ENCODE results near the gene PABPN1L. TPM values are rescaled to one million over a fixed set of nuclear protein-coding genes. Genes with fewer than 3 reads are reported as not detected.

The PABPN1L gene
- total RNA-seq (not detected), polyA plus RNA-seq (ENCODE audit: insufficient read length in 2 of 2) (under 1 TPM; 0.41 to 0.66 TPM)
- long read RNA-seq, donor 1: 0 reads
- long read RNA-seq, donor 2: 0 reads
- long read RNA-seq, donor 3: 0 reads
- long read RNA-seq, donor 4: 0 reads

DNA sequence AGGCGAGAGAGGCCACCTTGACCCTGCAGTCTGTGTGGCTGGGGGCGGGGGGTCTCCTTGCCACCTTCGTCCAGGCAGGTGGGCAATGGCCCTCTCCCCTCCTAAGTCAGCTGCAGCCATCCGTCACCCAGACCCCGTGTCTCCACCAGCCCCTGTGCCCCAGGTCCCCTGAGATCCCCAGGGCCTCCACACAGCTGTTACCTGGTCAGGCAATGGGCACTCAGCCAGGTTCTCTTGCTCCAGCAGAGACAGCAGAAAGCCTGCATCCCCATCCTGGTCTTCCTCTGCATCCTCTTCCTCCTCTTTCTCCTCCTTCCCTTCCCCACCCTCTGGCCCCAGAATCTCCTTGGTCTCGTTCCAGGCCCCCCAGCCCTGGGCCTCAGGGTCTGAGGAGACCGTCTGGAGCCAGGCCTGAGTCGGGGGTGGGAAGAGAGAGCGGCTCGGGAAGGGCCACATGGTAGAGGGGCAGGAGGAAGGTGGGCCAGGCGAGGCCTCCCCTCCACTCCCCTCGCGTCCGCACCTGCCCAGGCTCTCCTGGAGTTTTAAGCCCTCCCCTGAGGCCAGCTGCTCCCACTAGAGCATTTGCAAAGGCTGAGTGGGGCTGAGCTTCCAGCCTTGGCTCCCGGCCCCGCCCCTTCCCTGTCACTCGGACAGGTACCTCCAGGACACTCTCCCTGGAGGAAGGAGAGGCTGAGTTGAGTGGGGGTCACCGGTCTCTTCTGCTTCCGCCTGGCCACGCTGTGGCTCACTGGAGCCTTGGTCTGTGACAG lies at the start of gene PABPN1L:
TSS of gene PABPN1L (minus strand) at position 510 of the 770 bp plus-strand sequence. CDS start at position 456, 54 bp downstream.
- H3K4me1 ChIP-seq (ENCODE audit: control insufficient read depth, insufficient read depth, low read length): peaks cover 9% of the 10 kb centered on the region
- no peaks in the 10 kb centered on the region for H3K9me3 ChIP-seq (ENCODE audit: control insufficient read depth, insufficient read depth, low read length)
- WGBS (ENCODE audit: insufficient coverage): 78% methylated on average over 11 of the region's 20 CpGs
- H3K36me3 ChIP-seq (ENCODE audit: control insufficient read depth, insufficient read depth, low read length): peaks cover 36% of the 10 kb centered on the region
- H3K27me3 ChIP-seq (ENCODE audit: control insufficient read depth, insufficient read depth, low read length): no peaks in the 10 kb centered on the region
- no peak for DNase-seq (ENCODE audit: low read depth in 4 of 6, low spot score in 6 of 6)
- no peak within 1 kb of the TSS for H3K27ac ChIP-seq (ENCODE audit: low read depth, low read length)
- H3K4me3 ChIP-seq (ENCODE audit: low read depth, low read length): no peak within 1 kb of the TSS

- no peaks in the 10 kb centered on the region for H3K27me3 ChIP-seq (ENCODE audit: control insufficient read depth, insufficient read depth, low read length)
- no peak for DNase-seq (ENCODE audit: low read depth in 4 of 6, low spot score in 6 of 6)
- H3K4me1 ChIP-seq (ENCODE audit: control insufficient read depth, insufficient read depth, low read length): peaks cover 54% of the 10 kb centered on the region
- H3K4me3 ChIP-seq (ENCODE audit: low read depth, low read length): no peak overlapping the region
- H3K36me3 ChIP-seq (ENCODE audit: control insufficient read depth, insufficient read depth, low read length): peaks cover 22% of the 10 kb centered on the region
- WGBS (ENCODE audit: insufficient coverage): 99% methylated on average over 14 of the region's 30 CpGs
- no peak overlapping the region for H3K27ac ChIP-seq (ENCODE audit: low read depth, low read length)
- H3K9me3 ChIP-seq (ENCODE audit: control insufficient read depth, insufficient read depth, low read length): no peaks in the 10 kb centered on the region
Measured at GRCh38 chr16:88915639-88916327, 49.3 kb upstream of the PABPN1L start.

DNA sequence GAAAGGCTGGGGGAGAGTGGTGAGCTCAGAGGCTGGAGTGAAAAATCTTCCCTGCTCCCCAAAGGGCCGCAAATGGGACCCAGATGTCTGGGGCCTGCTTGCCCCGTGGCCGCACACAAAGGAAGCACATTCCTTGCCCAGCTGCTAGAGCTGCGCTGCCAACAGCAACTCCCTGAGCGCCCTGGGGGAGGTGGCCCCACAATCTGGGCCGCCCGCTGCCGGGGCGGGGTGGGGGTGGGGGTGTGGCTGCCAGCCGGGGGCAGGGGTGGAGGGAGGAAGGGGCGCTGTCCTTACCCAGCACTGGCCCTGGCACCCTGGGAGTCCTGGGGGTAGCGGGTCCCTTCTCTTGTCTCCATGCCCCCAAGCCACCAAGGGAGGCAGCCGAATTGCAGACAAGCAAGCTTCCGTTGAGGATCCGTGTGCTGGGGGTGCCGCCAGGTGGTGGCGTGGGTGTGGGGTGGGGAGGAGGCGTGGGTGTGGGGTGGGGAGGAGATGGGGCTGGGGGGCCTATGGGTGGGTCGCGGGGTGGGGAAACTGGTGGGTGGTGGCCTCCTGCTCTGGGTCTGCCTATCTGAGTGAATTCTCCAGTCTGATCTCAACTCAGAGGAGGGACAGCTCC lies 48.4 kb upstream of the PABPN1L start:
- Histone ChIP-seq H3K4me1 (ENCODE audit: control insufficient read depth, insufficient read depth, low read length) (peaks cover 55% of the 10 kb centered on the region), H3K27me3 (ENCODE audit: control insufficient read depth, insufficient read depth, low read length) (no peaks in the 10 kb centered on the region), H3K9me3 (ENCODE audit: control insufficient read depth, insufficient read depth, low read length) (no peaks in the 10 kb centered on the region), H3K27ac (ENCODE audit: low read depth, low read length) (no peak overlapping the region), H3K4me3 (ENCODE audit: low read depth, low read length) (no peak overlapping the region), H3K36me3 (ENCODE audit: control insufficient read depth, insufficient read depth, low read length) (peaks cover 26% of the 10 kb centered on the region)
- peak in 2 of 6 donors; percentile 27 to 46 for DNase-seq (ENCODE audit: low read depth in 4 of 6, low spot score in 6 of 6)
- 54% methylated on average over 10 of the region's 20 CpGs for WGBS (ENCODE audit: insufficient coverage)

- no peaks in the 10 kb centered on the region for H3K9me3 ChIP-seq (ENCODE audit: control insufficient read depth, insufficient read depth, low read length)
- peaks cover 30% of the 10 kb centered on the region for H3K36me3 ChIP-seq (ENCODE audit: control insufficient read depth, insufficient read depth, low read length)
- H3K4me1 ChIP-seq (ENCODE audit: control insufficient read depth, insufficient read depth, low read length): peaks cover 55% of the 10 kb centered on the region
- DNase-seq (ENCODE audit: low read depth in 4 of 6, low spot score in 6 of 6): no peak
- H3K27ac ChIP-seq (ENCODE audit: low read depth, low read length): no peak overlapping the region
- H3K27me3 ChIP-seq (ENCODE audit: control insufficient read depth, insufficient read depth, low read length): no peaks in the 10 kb centered on the region
- WGBS (ENCODE audit: insufficient coverage): 95% methylated on average over 13 of the region's 13 CpGs
- H3K4me3 ChIP-seq (ENCODE audit: low read depth, low read length): no peak overlapping the region
Measured at GRCh38 chr16:88913870-88914269, 47.4 kb upstream of the PABPN1L start.

DNA sequence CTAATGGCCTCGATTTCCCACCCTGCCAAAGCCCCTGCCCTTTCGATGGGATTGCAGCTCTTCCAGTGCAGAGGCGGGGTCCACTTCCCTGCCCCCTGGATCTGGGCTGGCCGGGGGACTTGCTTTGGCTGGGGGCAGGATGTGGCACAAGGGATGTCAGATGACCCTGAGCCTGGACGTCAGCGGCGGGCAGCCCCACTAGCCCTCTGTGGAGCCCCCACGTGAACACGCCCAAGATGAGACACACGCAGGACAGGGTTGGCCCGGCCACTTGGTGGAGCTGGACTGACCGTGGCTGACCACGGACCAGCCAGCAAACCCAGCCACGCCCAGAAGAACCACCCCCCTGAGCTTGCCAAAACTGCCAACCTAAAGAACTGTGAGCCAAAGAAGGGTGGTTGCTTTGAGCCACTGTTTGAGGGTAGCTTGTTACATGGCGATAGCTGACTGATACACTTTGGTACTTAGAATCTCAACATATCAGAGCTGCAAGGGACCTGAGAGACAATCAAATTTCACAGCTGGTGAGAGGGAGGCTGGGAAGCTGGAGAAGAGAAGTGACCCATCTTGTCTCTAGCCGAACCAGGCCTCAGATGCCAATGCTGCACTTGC lies 46.6 kb upstream of the PABPN1L start:
- H3K4me1 ChIP-seq (ENCODE audit: control insufficient read depth, insufficient read depth, low read length): peaks cover 51% of the 10 kb centered on the region

DNA sequence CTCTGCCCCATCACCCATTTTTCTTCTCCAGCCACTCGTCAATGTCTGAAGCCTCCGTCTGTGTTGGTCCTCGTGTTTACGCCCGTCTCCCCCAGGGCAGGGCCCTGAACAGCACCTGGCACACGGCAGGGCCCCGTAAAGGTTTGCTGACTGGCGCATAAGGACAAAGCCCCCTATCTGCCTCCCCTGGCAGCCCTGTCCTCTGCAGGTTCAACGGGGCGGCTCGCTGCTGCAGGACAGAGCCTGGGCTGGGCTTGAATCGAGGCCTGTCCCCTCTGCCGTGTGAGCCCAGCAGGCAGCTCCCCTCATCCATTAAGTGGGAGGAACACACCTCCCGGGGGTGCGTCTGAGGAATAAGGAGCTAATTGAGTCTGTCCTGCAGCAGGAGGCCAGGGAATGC lies 46.1 kb upstream of the PABPN1L start:
- Histone ChIP-seq H3K4me1 (ENCODE audit: control insufficient read depth, insufficient read depth, low read length) (peaks cover 45% of the 10 kb centered on the region), H3K9me3 (ENCODE audit: control insufficient read depth, insufficient read depth, low read length) (no peaks in the 10 kb centered on the region)
- 47% methylated on average over 15 of the region's 15 CpGs for WGBS (ENCODE audit: insufficient coverage)

More for the DNA sequence above, 46.6 kb upstream of the PABPN1L start:
- Histone ChIP-seq H3K9me3 (ENCODE audit: control insufficient read depth, insufficient read depth, low read length) (no peaks in the 10 kb centered on the region), H3K4me3 (ENCODE audit: low read depth, low read length) (no peak overlapping the region), H3K27me3 (ENCODE audit: control insufficient read depth, insufficient read depth, low read length) (no peaks in the 10 kb centered on the region), H3K27ac (ENCODE audit: low read depth, low read length) (no peak overlapping the region), H3K36me3 (ENCODE audit: control insufficient read depth, insufficient read depth, low read length) (peaks cover 26% of the 10 kb centered on the region)
- no peak for DNase-seq (ENCODE audit: low read depth in 4 of 6, low spot score in 6 of 6)
- 76% methylated on average over 6 of the region's 16 CpGs for WGBS (ENCODE audit: insufficient coverage)

DNA sequence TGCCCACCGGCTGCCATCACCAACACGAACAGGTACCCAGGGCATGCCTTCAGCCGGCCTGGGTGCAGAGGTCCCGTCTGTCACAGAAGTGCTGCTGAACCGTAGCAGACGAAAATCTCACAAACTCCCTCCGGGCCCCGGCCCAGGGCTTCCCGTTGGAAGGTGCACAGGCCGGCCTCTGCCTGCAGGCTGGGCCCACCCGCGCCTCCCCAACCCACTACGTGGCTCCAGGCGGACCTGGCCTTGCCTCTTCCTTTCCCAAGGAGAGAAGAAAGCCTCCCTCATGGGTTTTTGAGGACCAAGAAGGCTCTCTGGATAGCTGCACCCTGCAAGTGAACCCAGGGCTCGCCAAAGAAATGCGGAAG lies 45.5 kb upstream of the PABPN1L start:
- DNase-seq (ENCODE audit: low read depth in 4 of 6, low spot score in 6 of 6): no peak
- Histone ChIP-seq H3K36me3 (ENCODE audit: control insufficient read depth, insufficient read depth, low read length) (peaks cover 20% of the 10 kb centered on the region), H3K9me3 (ENCODE audit: control insufficient read depth, insufficient read depth, low read length) (no peaks in the 10 kb centered on the region), H3K4me3 (ENCODE audit: low read depth, low read length) (no peak overlapping the region), H3K4me1 (ENCODE audit: control insufficient read depth, insufficient read depth, low read length) (peaks cover 39% of the 10 kb centered on the region), H3K27me3 (ENCODE audit: control insufficient read depth, insufficient read depth, low read length) (no peaks in the 10 kb centered on the region), H3K27ac (ENCODE audit: low read depth, low read length) (no peak overlapping the region)
- 85% methylated on average over 16 of the region's 16 CpGs for WGBS (ENCODE audit: insufficient coverage)

More for the DNA sequence above, 46.1 kb upstream of the PABPN1L start:
- no peak for DNase-seq (ENCODE audit: low read depth in 4 of 6, low spot score in 6 of 6)
- peaks cover 20% of the 10 kb centered on the region for H3K36me3 ChIP-seq (ENCODE audit: control insufficient read depth, insufficient read depth, low read length)
- H3K4me3 ChIP-seq (ENCODE audit: low read depth, low read length): no peak overlapping the region
- H3K27me3 ChIP-seq (ENCODE audit: control insufficient read depth, insufficient read depth, low read length): no peaks in the 10 kb centered on the region
- no peak overlapping the region for H3K27ac ChIP-seq (ENCODE audit: low read depth, low read length)

DNA sequence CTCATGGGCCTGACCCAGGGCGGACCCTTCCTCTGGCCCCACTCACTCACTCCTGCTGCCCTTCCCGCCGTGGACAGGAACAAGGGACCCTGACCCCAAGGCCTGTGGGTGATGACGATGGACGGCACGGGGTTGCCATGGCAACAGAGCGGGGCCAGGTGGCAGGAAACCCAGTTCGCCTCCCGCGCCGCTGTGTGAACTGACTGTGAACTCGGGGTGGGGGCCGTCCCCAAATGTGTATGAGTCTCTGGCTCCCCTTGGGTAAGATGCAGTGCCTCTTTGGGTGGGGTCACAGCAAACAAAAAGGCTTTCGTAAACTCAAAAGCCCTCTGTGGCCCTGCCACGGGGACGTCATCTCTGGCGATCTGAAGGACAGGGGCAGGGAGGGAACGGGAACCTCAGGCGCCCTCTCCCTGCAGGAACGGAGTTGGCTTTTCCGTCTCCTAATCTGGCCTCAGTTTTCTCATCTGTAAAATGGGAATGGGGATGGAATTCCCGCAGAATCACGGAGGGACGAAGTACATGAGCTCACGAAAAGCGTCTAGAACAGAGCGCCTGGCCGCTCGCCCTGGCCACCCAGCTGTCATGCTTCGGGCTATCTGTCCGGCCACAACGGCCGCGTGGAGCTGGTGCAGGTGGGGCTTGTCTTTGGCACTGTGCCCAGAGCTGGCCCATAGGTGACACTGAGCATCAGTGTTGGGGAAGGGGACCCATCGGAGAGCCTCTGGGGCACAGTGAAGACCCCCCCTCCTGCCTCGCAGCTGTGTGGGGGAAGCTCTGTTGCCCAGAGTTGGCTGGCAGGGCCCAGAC lies 44.9 kb upstream of the PABPN1L start:
- no peak overlapping the region for H3K27ac ChIP-seq (ENCODE audit: low read depth, low read length)
- WGBS (ENCODE audit: insufficient coverage): 62% methylated on average over 36 of the region's 36 CpGs

More for the DNA sequence above, 44.9 kb upstream of the PABPN1L start:
- Histone ChIP-seq H3K36me3 (ENCODE audit: control insufficient read depth, insufficient read depth, low read length) (peaks cover 20% of the 10 kb centered on the region), H3K4me1 (ENCODE audit: control insufficient read depth, insufficient read depth, low read length) (peaks cover 39% of the 10 kb centered on the region), H3K9me3 (ENCODE audit: control insufficient read depth, insufficient read depth, low read length) (no peaks in the 10 kb centered on the region), H3K4me3 (ENCODE audit: low read depth, low read length) (no peak overlapping the region), H3K27me3 (ENCODE audit: control insufficient read depth, insufficient read depth, low read length) (no peaks in the 10 kb centered on the region)
- DNase-seq (ENCODE audit: low read depth in 4 of 6, low spot score in 6 of 6): no peak
